Neural progenitor cell (in vitro differentiated cells): ENCODE measurements around the gene IL20RA.

Source experiments
- EZH2 ChIP-seq: fragments of 200-600 bp; sonication (generic); IDR thresholded peaks from 2 replicates; pipeline ENCODE4 v1.6.1; 2017; ENCODE audit warnings: antibody characterized with exemption, mild to moderate bottlenecking, moderate library complexity
- EZH2phosphoT487 ChIP-seq: fragments of 200-600 bp; sonication (generic); IDR thresholded peaks from 2 replicates; pipeline ENCODE4 v1.6.1; 2017; ENCODE audit warnings: antibody characterized with exemption
- TF ChIP-seq, protein P1 (sequence below): fragments of 200-600 bp; sonication (generic); IDR thresholded peaks from 2 replicates; pipeline ENCODE4 v1.5.1; 2017; ENCODE audit warnings: antibody characterized with exemption, mild to moderate bottlenecking

DNA sequence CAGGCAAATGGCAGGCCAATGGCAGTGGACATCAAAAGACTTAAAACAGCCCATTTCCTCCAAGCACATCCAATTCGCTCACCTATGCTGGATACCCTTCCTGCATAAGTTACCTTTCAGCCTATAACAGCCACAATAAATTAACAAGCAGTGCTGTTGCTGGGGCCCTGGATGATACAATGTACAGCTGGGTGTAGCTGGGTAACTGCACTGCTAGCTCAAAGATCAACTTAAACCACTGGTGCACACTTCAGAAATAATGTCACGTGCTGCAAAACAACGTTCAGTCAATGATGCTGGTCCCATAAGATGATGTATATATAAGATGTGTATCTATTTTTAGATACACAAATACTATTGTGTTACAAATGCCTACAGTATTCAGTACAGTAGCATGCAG lies 13.6 kb downstream of the IL20RA start:
- TF ChIP-seq, protein P1, sequence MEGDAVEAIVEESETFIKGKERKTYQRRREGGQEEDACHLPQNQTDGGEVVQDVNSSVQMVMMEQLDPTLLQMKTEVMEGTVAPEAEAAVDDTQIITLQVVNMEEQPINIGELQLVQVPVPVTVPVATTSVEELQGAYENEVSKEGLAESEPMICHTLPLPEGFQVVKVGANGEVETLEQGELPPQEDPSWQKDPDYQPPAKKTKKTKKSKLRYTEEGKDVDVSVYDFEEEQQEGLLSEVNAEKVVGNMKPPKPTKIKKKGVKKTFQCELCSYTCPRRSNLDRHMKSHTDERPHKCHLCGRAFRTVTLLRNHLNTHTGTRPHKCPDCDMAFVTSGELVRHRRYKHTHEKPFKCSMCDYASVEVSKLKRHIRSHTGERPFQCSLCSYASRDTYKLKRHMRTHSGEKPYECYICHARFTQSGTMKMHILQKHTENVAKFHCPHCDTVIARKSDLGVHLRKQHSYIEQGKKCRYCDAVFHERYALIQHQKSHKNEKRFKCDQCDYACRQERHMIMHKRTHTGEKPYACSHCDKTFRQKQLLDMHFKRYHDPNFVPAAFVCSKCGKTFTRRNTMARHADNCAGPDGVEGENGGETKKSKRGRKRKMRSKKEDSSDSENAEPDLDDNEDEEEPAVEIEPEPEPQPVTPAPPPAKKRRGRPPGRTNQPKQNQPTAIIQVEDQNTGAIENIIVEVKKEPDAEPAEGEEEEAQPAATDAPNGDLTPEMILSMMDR = no peak
- no peak for TF ChIP-seq EZH2phosphoT487
- TF ChIP-seq EZH2 = no peak
